Retinal pigment epithelial cell (primary cell): ENCODE results near the gene CEP131.

Experiments used
- DNase-seq: peaks from one replicate; pipeline ENCODE4 v3.0.0-alpha.2; 2010; ENCODE audit warnings: low read depth
- H3K4me3 ChIP-seq: 2 replicates; pipeline ENCODE4 v1.5.1; 2011; ENCODE audit warnings: mild to moderate bottlenecking, low read length, control low read depth, moderate library complexity
- CTCF ChIP-seq: conservative IDR thresholded peaks from 2 replicates; pipeline ENCODE4 v1.5.1; 2011; ENCODE audit warnings: low read depth, low read length, control low read depth, inconsistent platforms

CEP131 gene

GRCh38 chr17:81258292-81258691 is 35.5 kb upstream of the CEP131 start:
- DNase-seq, result no peak
- peak; percentile 17 for TF ChIP-seq CTCF
- no peak overlapping the region for H3K4me3 ChIP-seq

GRCh38 chr17:81257533-81257932 is 34.8 kb upstream of the CEP131 start:
- no peak for TF ChIP-seq CTCF
- DNase-seq, result no peak
- H3K4me3 ChIP-seq, result no peak overlapping the region

GRCh38 chr17:81256616-81257015 is 33.9 kb upstream of the CEP131 start:
- TF ChIP-seq CTCF, result no peak
- DNase-seq, result no peak
- no peak overlapping the region for H3K4me3 ChIP-seq

- DNase-seq, result peak; percentile 65
- TF ChIP-seq CTCF, result peak; percentile 81
- peak overlapping the region; percentile 7 for H3K4me3 ChIP-seq
These were observed 32.4 kb upstream of the CEP131 start for GRCh38 chr17:81254955-81255717.

- peak; percentile 70 for TF ChIP-seq CTCF
- DNase-seq, result no peak
- H3K4me3 ChIP-seq, result no peak overlapping the region
These were observed 30.8 kb upstream of the CEP131 start for GRCh38 chr17:81253358-81254131.

GRCh38 chr17:81252987-81253329 is 30.2 kb upstream of the CEP131 start:
- no peak for DNase-seq
- no peak overlapping the region for H3K4me3 ChIP-seq
- no peak for TF ChIP-seq CTCF
